Kidney (tissue), 14 donors: ENCODE measurements around the gene SOX6. TPM values are rescaled to one million over a fixed set of nuclear protein-coding genes. Genes with fewer than 3 reads are reported as not detected.

Source experiments
- DNase-seq, 5 donors: peaks; one replicate each; pipeline ENCODE4 v3.0.0-alpha.2; 2013 to 2020
- FAIRE-seq: peaks from 2 replicates; lab custom pipeline; 2012; peaks lifted over from hg19 to GRCh38; lab: Jason Lieb, UNC
- H3K27ac ChIP-seq, 2 donors: one replicate each; pipeline ENCODE4 v1.7.0; 2013; ENCODE audit warnings: low read depth in 2 of 2, low read length in 2 of 2, inconsistent platforms in 1 of 2
- H3K27me3 ChIP-seq: one replicate; pipeline ENCODE4 v1.7.1; 2013; ENCODE audit warnings: low read length, inconsistent platforms; ENCODE audit not compliant: control insufficient read depth, insufficient read depth
- H3K36me3 ChIP-seq, 3 donors: one replicate each; pipeline versions ENCODE4 v1.7.0 to v1.7.1; 2013; ENCODE audit warnings: low read length in 3 of 3, control low read depth in 1 of 3, inconsistent platforms in 1 of 3; ENCODE audit not compliant: insufficient read depth in 3 of 3, control insufficient read depth in 2 of 3
- H3K4me1 ChIP-seq, 3 donors: one replicate each; pipeline versions ENCODE4 v1.7.0 to v1.7.1; 2013; ENCODE audit warnings: low read length in 3 of 3, inconsistent platforms in 1 of 3, low read depth in 1 of 3; ENCODE audit not compliant: control insufficient read depth in 2 of 3, insufficient read depth in 2 of 3
- H3K4me3 ChIP-seq, 3 donors: one replicate each; pipeline versions ENCODE4 v1.7.0 to v1.8.1; 2013; ENCODE audit warnings: low read length in 3 of 3, control low read depth in 1 of 3, inconsistent platforms in 1 of 3
- H3K9ac ChIP-seq, 3 donors: one replicate each; pipeline versions ENCODE4 v1.7.0 to v1.7.1; 2013; ENCODE audit warnings: low read length in 3 of 3, control low read depth in 1 of 3, inconsistent platforms in 1 of 3
- H3K9me3 ChIP-seq, 3 donors: one replicate each; pipeline versions ENCODE4 v1.7.0 to v1.7.1; 2013; ENCODE audit warnings: low read length in 3 of 3, control low read depth in 1 of 3, inconsistent platforms in 1 of 3; ENCODE audit not compliant: control insufficient read depth in 2 of 3, insufficient read depth in 1 of 3
- intact Hi-C: fragments of 100-400 bp; cut with DNase I; formaldehyde crosslinking; loops from one replicate; pipeline ENCODE4 v1.11.1; 2022
- polyA plus RNA-seq: library from polyadenylated mRNA; stranded (reverse); fragments of 350-450 nt; fragmentation: Illumina TruSeq; extraction: RNeasy Lipid Tissue Mini Kit (QIAGEN cat#74804); gene quantifications from one replicate; pipeline ENCODE4 v1.2.3, GENCODE V29; 2014; ENCODE audit warnings: low read depth, low replicate concordance; ENCODE audit not compliant: insufficient read depth
- total RNA-seq: library from RNA; stranded (reverse); fragmentation: NEBNext Ultra II Directional; extraction: Animal tissue kit (Norgen Biotek cat#: 25700); gene quantifications from one replicate; pipeline ENCODE4 v1.2.1, GENCODE V29; 2021
- TF ChIP-seq, protein P1 (sequence below): IDR thresholded peaks from 3 replicates; pipeline ENCODE4 v1.5.1; 2012; ENCODE audit warnings: mild to moderate bottlenecking, moderate library complexity, borderline replicate concordance; ENCODE audit not compliant: insufficient read depth; ENCODE audit errors: extremely low read depth
- donor health status: control.
- donor health status: control.
- donor health status: control.
- donor health status: control.
- donor health status: control.
- donor health status: DM: yes; HTN: yes; CAD: no.
- donor health status: Normal renal cell carcinoma (clear cell type).

SOX6 gene
- total and polyA plus RNA-seq, 2 donors from 2014 or later = 5.0 to 47.3 TPM

DNA sequence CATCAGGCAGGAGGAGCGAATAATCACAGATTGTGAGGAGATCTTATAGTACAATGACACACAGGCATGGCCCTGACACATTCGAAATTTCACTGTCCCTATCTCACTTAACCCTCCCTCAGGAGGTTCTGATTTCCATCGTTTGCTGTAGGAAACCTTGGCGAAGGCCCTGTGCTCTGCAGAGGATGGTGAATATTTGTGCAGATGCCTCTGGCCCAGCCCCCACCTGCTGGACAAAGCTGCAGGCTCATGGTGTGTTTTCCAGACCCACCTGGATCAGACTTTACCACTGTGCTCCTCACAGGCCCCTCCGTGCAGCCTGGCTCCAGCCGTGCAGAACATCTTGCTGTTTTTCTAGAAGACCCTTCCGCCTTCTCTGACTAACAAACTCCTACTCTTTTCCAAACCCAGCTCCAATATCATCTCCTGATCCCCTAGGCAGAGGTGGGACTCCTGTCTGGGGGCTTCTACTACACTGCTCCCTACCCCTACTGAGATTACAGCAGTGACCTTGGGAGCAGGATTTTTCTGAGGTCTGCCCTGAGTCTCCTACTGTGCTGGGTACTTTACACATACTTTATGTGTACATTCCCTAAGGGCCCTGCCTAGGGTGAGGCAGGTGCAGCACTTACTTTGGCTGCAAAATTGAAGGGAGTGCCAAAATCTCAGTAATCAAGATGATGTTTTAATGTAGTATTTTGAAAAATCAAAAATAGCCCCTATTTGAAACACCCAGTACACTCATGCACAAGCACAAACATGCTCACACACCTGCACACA lies 412.7 kb downstream of the SOX6 start:
- intact Hi-C loops = no loop called here
- peak in 1 of 5 donors; percentile 6 for DNase-seq

DNA sequence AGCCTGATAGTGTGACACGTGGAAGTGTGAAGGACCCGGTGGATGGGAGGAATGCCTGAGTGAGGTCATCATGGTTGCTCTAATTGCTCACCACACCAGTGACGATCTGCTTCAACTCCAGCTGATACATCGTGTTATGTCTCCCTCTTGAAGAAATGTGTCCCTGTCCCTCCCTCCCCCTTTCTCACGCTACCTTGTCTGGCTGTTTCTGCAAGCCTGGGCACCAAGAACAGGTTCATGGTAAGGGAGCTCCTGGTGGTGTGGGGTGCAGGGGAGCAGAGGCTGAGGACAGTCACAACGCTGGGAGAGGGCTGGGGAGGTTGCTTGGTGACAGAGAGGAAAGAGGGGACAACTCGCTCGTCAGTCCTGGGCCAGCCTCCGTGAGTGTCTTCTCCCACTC lies 413.4 kb downstream of the SOX6 start:
- H3K27me3 ChIP-seq = no peaks in the 10 kb centered on the region
- peaks cover 0 to 6% (median 0%) of the 10 kb centered on the region in 3 donors for H3K9me3 ChIP-seq
- TF ChIP-seq, protein P1, sequence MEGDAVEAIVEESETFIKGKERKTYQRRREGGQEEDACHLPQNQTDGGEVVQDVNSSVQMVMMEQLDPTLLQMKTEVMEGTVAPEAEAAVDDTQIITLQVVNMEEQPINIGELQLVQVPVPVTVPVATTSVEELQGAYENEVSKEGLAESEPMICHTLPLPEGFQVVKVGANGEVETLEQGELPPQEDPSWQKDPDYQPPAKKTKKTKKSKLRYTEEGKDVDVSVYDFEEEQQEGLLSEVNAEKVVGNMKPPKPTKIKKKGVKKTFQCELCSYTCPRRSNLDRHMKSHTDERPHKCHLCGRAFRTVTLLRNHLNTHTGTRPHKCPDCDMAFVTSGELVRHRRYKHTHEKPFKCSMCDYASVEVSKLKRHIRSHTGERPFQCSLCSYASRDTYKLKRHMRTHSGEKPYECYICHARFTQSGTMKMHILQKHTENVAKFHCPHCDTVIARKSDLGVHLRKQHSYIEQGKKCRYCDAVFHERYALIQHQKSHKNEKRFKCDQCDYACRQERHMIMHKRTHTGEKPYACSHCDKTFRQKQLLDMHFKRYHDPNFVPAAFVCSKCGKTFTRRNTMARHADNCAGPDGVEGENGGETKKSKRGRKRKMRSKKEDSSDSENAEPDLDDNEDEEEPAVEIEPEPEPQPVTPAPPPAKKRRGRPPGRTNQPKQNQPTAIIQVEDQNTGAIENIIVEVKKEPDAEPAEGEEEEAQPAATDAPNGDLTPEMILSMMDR = no peak
- H3K36me3 ChIP-seq = no peaks in the 10 kb centered on the region
- intact Hi-C loops = no loop called here
- no peak overlapping the region for H3K4me3 ChIP-seq
- DNase-seq (no peak), FAIRE-seq (no peak)
- H3K9ac ChIP-seq = no peak overlapping the region
- H3K27ac ChIP-seq = no peak overlapping the region
- no peaks in the 10 kb centered on the region for H3K4me1 ChIP-seq

More for the DNA sequence above, 412.7 kb downstream of the SOX6 start:
- no peak overlapping the region for H3K4me3 ChIP-seq
- no peak for FAIRE-seq
- no peaks in the 10 kb centered on the region for H3K4me1 ChIP-seq
- H3K9ac ChIP-seq = no peak overlapping the region
- peaks cover 0 to 6% (median 0%) of the 10 kb centered on the region in 3 donors for H3K9me3 ChIP-seq
- no peaks in the 10 kb centered on the region for H3K27me3 ChIP-seq
- no peaks in the 10 kb centered on the region for H3K36me3 ChIP-seq
- TF ChIP-seq, protein P1 = no peak
- H3K27ac ChIP-seq = no peak overlapping the region

DNA sequence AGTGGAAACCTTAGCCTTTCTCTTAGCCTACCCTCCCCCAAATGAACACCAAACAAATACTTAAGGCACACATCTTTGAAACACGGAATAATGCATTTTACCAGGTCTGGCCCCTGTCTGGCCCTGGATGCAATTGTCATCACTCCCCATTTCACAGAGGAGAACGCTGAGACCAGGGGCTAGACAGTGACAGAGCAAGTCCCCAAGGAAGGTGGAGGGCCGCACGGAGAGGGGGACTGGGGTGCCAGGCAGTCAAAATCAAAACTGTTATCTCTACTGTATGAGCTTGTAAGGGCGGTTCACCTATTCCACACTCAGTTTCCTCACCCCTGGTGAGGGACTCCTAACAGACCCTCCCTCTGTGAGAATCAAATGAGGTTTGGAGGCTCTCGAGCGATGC lies 414.2 kb downstream of the SOX6 start:
- Histone ChIP-seq H3K36me3 (no peaks in the 10 kb centered on the region), H3K9me3 (peaks cover 0 to 4% (median 0%) of the 10 kb centered on the region in 3 donors), H3K4me3 (no peak overlapping the region), H3K9ac (no peak overlapping the region), H3K27ac (no peak overlapping the region), H3K27me3 (no peaks in the 10 kb centered on the region), H3K4me1 (no peaks in the 10 kb centered on the region)
- TF ChIP-seq, protein P1 = no peak
- intact Hi-C loops = no loop called here
- FAIRE-seq (no peak), DNase-seq (no peak)
